Measurements from ENCODE around the gene IGSF21. TPM values are rescaled to one million over a fixed set of nuclear protein-coding genes. Genes with fewer than 3 reads are reported as not detected.

IGSF21 gene
- total and polyA plus RNA-seq, 5 donors from 2014 or later: not detected

DNA sequence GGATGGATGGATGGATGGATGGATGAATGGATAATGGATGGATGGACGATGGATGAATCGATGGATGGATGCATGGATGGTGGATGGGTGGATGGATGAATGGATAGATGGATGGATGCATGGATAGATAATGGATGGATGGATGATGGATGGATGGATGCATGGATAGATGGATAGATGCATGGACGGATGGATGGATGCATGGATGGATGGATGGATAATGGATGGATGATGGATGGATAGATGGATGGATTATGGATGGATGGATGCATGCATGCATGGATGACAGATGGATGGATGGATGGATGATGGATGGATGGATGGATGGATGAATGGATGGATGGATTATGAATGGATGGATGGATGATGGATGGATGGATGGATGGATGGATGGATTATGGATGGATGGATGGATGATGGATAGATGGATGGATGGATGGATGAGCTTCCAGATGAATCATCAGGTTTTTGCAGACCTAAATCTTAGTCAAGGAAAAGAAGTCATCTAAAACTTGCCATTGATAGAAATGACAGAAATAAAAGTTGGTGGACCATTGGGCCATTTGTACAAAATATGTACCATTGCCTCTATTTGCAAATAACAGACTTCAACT is 197.7 kb downstream of the IGSF21 start:
- H3K4me1 ChIP-seq (ENCODE audit: control insufficient read depth, insufficient read depth, low read length, poor library complexity, severe bottlenecking): no peaks in the 10 kb centered on the region
- no peaks in the 10 kb centered on the region for H3K4me1 Mint-ChIP-seq
- no peaks in the 10 kb centered on the region for H3K36me3 ChIP-seq (ENCODE audit: control insufficient read depth, insufficient read depth, low read length)
- H3K27me3 ChIP-seq (ENCODE audit: control insufficient read depth, insufficient read depth, low read length): no peaks in the 10 kb centered on the region
- no peak overlapping the region for H3K27ac ChIP-seq (ENCODE audit: insufficient read depth, low read length, poor library complexity, severe bottlenecking)
- DNase-seq (no peak), ATAC-seq (ENCODE audit: low read depth in 2 of 2) (no peak)
- no peaks in the 10 kb centered on the region for H3K36me3 Mint-ChIP-seq
- no peaks in the 10 kb centered on the region for H3K9me3 Mint-ChIP-seq
- no peak overlapping the region for H3K4me3 ChIP-seq (ENCODE audit: low read depth, low read length)
- no peaks in the 10 kb centered on the region for H3K9me3 ChIP-seq (ENCODE audit: control insufficient read depth in 2 of 2, low read length in 2 of 2)
- no peaks in the 10 kb centered on the region for H3K27me3 Mint-ChIP-seq
- no peak overlapping the region for H3K4me3 Mint-ChIP-seq
- H3K27ac Mint-ChIP-seq: no peak overlapping the region

DNA sequence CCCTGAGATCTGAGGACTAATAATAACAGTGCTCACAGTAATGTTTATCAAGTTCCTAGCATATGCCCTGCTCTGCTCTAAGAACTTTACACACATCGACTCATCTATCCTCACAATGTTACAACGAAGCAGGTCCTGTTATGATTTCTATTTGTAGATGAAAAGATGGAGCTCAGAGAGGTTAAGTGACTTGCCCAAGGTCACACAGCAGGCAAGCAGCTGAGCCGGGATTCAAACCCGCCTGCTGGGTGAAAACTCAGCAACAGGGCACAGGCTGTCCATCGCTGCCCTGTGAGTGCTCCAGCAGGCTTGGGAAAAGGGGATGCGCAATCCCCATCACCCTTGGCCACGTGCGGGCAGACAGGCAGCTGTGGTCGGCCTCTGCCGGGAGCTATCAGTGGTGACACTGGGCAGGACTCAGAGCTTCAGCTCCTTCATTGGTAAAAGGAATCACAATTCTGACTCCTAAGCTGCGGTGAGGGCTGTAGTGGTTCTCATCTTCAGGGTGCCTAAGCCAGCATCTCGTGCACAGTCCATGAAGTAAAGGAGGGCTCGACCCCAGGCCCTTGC is 199.8 kb downstream of the IGSF21 start:
- H3K4me1 Mint-ChIP-seq: no peaks in the 10 kb centered on the region
- H3K9me3 ChIP-seq (ENCODE audit: control insufficient read depth in 2 of 2, low read length in 2 of 2): no peaks in the 10 kb centered on the region
- H3K9me3 Mint-ChIP-seq: peaks cover 0 to 4% (median 0%) of the 10 kb centered on the region in 7 donors
- no peak overlapping the region for H3K4me3 ChIP-seq (ENCODE audit: low read depth, low read length)
- DNase-seq (no peak), ATAC-seq (ENCODE audit: low read depth in 2 of 2) (no peak)
- H3K27me3 ChIP-seq (ENCODE audit: control insufficient read depth, insufficient read depth, low read length): no peaks in the 10 kb centered on the region
- no peaks in the 10 kb centered on the region for H3K36me3 Mint-ChIP-seq
- no peak overlapping the region for H3K4me3 Mint-ChIP-seq
- no peaks in the 10 kb centered on the region for H3K27me3 Mint-ChIP-seq
- no peak overlapping the region for H3K27ac ChIP-seq (ENCODE audit: insufficient read depth, low read length, poor library complexity, severe bottlenecking)
- no peaks in the 10 kb centered on the region for H3K36me3 ChIP-seq (ENCODE audit: control insufficient read depth, insufficient read depth, low read length)
- no peaks in the 10 kb centered on the region for H3K4me1 ChIP-seq (ENCODE audit: control insufficient read depth, insufficient read depth, low read length, poor library complexity, severe bottlenecking)
- H3K27ac Mint-ChIP-seq: no peak overlapping the region

DNA sequence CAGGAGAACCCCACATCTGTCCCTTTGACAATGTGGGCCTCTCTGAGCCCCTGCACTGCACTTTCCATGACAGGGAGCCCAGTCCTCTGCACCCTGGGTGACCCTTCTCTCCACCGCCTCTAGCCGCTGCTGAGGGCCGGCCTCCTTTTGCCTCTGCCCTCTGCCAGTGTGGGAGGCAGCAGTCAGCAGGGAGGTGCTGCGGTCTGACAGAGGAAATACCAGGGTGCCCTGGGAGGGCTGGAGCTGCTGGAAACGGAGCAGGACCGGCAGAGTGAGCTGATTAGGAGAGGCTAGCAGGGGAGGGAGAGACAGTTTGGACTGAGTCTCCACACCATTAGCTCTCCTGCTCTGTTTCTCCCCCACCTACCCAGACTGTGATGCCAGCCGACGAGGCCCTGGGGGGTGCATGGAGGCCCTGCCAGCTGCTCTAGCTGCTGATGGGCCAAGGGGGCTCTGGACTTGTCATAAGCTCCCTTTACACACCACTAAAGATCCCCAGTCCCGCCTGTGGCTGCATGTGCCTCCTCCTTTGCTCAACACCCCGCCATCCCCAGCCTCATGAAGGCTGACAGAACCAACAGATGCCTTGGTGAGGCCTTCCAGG is 202.1 kb downstream of the IGSF21 start:
- no peak for ATAC-seq (ENCODE audit: low read depth in 2 of 2)

DNA sequence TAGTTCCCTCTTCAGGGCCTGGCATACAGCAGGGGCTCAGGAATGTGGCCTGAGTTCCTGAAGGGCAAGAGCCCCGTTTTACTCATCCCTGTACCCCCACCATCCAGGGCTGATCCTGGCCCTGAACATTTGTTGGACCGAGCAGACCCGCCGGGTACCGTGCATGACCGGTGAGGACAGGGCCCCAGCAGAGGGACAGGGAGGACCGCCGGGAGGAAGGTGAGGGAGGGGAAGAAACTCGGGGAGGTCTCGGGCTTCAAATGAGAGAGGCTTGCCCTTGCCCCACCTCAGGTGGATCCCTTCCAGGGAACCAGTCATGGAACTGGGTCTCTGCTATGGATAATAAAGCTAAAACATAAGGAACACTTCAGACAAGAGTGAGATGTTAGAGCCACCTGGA is 205.4 kb downstream of the IGSF21 start:
- H3K36me3 Mint-ChIP-seq: no peaks in the 10 kb centered on the region
- no peak overlapping the region for H3K27ac Mint-ChIP-seq
- ATAC-seq (ENCODE audit: low read depth in 2 of 2) (no peak), DNase-seq (no peak)
- no peaks in the 10 kb centered on the region for H3K27me3 ChIP-seq (ENCODE audit: control insufficient read depth, insufficient read depth, low read length)
- H3K9me3 ChIP-seq (ENCODE audit: control insufficient read depth in 2 of 2, low read length in 2 of 2): no peaks in the 10 kb centered on the region
- no peaks in the 10 kb centered on the region for H3K4me1 Mint-ChIP-seq
- peaks cover 0 to 4% (median 0%) of the 10 kb centered on the region in 7 donors for H3K9me3 Mint-ChIP-seq
- H3K4me1 ChIP-seq (ENCODE audit: control insufficient read depth, insufficient read depth, low read length, poor library complexity, severe bottlenecking): no peaks in the 10 kb centered on the region
- no peak overlapping the region for H3K4me3 ChIP-seq (ENCODE audit: low read depth, low read length)
- H3K36me3 ChIP-seq (ENCODE audit: control insufficient read depth, insufficient read depth, low read length): no peaks in the 10 kb centered on the region
- H3K4me3 Mint-ChIP-seq: no peak overlapping the region
- no peaks in the 10 kb centered on the region for H3K27me3 Mint-ChIP-seq
- no peak overlapping the region for H3K27ac ChIP-seq (ENCODE audit: insufficient read depth, low read length, poor library complexity, severe bottlenecking)

More for the DNA sequence above, 202.1 kb downstream of the IGSF21 start:
- Histone ChIP-seq H3K9me3 (ENCODE audit: control insufficient read depth in 2 of 2, low read length in 2 of 2) (no peaks in the 10 kb centered on the region), H3K36me3 (ENCODE audit: control insufficient read depth, insufficient read depth, low read length) (no peaks in the 10 kb centered on the region), H3K27me3 (ENCODE audit: control insufficient read depth, insufficient read depth, low read length) (no peaks in the 10 kb centered on the region), H3K4me3 (ENCODE audit: low read depth, low read length) (no peak overlapping the region), H3K27ac (ENCODE audit: insufficient read depth, low read length, poor library complexity, severe bottlenecking) (no peak overlapping the region), H3K4me1 (ENCODE audit: control insufficient read depth, insufficient read depth, low read length, poor library complexity, severe bottlenecking) (no peaks in the 10 kb centered on the region)
- H3K9me3 Mint-ChIP-seq: peaks cover 0 to 4% (median 0%) of the 10 kb centered on the region in 7 donors
- DNase-seq: no peak
- no peaks in the 10 kb centered on the region for H3K27me3 Mint-ChIP-seq
- H3K4me1 Mint-ChIP-seq: no peaks in the 10 kb centered on the region
- no peaks in the 10 kb centered on the region for H3K36me3 Mint-ChIP-seq
- no peak overlapping the region for H3K27ac Mint-ChIP-seq
- no peak overlapping the region for H3K4me3 Mint-ChIP-seq

DNA sequence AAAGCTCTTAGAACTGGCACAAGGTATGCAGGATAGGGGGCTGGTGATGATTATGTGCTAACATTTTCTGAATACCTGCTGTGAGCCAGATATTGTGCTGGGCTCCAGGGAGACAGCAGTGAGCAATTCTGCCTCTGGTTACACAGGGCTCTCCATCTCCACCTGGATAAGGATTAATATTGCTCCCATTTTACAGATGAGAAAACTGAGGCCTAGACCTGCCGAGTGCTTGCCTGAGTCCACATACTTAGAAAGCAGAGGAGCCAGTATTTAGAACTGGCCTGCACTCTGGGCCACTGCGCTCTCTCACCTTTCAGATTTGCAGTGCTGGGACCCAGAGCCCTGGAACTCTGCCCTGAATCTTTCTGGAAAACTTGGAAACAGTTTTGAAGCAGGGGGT is 205.9 kb downstream of the IGSF21 start:
- no peak for ATAC-seq (ENCODE audit: low read depth in 2 of 2)
- H3K4me1 Mint-ChIP-seq: no peaks in the 10 kb centered on the region
- Histone ChIP-seq H3K9me3 (ENCODE audit: control insufficient read depth in 2 of 2, low read length in 2 of 2) (no peaks in the 10 kb centered on the region), H3K4me1 (ENCODE audit: control insufficient read depth, insufficient read depth, low read length, poor library complexity, severe bottlenecking) (no peaks in the 10 kb centered on the region), H3K36me3 (ENCODE audit: control insufficient read depth, insufficient read depth, low read length) (no peaks in the 10 kb centered on the region), H3K27ac (ENCODE audit: insufficient read depth, low read length, poor library complexity, severe bottlenecking) (no peak overlapping the region), H3K4me3 (ENCODE audit: low read depth, low read length) (no peak overlapping the region), H3K27me3 (ENCODE audit: control insufficient read depth, insufficient read depth, low read length) (no peaks in the 10 kb centered on the region)
- DNase-seq: no peak
- no peak overlapping the region for H3K27ac Mint-ChIP-seq
- no peaks in the 10 kb centered on the region for H3K36me3 Mint-ChIP-seq
- no peaks in the 10 kb centered on the region for H3K27me3 Mint-ChIP-seq
- H3K9me3 Mint-ChIP-seq: peaks cover 0 to 4% (median 0%) of the 10 kb centered on the region in 7 donors
- no peak overlapping the region for H3K4me3 Mint-ChIP-seq

DNA sequence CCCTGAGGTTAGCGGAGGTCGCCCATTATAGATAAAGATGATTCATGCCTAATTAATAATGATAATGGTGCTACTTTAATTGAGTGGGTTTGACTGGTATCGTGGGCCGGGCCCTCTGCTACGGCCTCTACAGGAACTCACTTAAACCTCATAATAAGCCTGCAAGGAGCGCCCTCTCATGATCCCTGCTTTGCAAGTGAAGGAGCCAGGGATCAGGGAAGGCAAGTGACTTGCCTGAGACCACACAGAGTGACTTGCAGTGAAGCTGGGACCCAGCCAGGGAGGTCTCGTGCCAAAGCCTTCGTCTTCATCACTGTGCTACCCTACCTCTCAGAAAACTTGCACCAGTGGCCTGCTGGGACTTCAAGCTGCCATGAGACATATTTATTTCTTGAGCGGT is 206.8 kb downstream of the IGSF21 start:
- no peak for DNase-seq
- no peaks in the 10 kb centered on the region for H3K36me3 Mint-ChIP-seq
- no peaks in the 10 kb centered on the region for H3K4me1 Mint-ChIP-seq
- Histone ChIP-seq H3K4me3 (ENCODE audit: low read depth, low read length) (no peak overlapping the region), H3K36me3 (ENCODE audit: control insufficient read depth, insufficient read depth, low read length) (no peaks in the 10 kb centered on the region), H3K27ac (ENCODE audit: insufficient read depth, low read length, poor library complexity, severe bottlenecking) (no peak overlapping the region), H3K27me3 (ENCODE audit: control insufficient read depth, insufficient read depth, low read length) (no peaks in the 10 kb centered on the region), H3K9me3 (ENCODE audit: control insufficient read depth in 2 of 2, low read length in 2 of 2) (no peaks in the 10 kb centered on the region), H3K4me1 (ENCODE audit: control insufficient read depth, insufficient read depth, low read length, poor library complexity, severe bottlenecking) (no peaks in the 10 kb centered on the region)
- H3K27me3 Mint-ChIP-seq: no peaks in the 10 kb centered on the region
- H3K9me3 Mint-ChIP-seq: peaks cover 0 to 4% (median 0%) of the 10 kb centered on the region in 7 donors
- H3K27ac Mint-ChIP-seq: no peak overlapping the region
- no peak for ATAC-seq (ENCODE audit: low read depth in 2 of 2)
- H3K4me3 Mint-ChIP-seq: no peak overlapping the region

DNA sequence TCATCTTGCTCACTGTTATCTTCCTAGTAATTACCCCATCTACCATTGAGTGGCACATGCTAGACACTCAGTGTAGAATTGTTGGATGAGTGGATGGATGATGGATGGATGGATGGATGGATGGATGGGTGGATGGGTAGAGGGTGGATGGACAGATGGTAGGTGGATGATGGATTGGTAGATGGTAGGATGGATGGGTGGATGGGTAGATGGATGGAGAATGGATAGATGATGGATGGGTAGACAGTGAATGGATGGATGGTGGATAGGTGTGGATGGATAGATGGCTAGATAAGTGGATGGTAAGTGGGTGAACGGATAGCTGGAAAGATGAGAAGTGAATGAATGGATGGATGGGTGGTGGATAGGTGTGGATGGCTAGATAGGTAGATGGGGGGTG is 207.9 kb downstream of the IGSF21 start:
- H3K4me3 Mint-ChIP-seq: no peak overlapping the region
- H3K27me3 ChIP-seq (ENCODE audit: control insufficient read depth, insufficient read depth, low read length): no peaks in the 10 kb centered on the region
- no peak for ATAC-seq (ENCODE audit: low read depth in 2 of 2)

DNA sequence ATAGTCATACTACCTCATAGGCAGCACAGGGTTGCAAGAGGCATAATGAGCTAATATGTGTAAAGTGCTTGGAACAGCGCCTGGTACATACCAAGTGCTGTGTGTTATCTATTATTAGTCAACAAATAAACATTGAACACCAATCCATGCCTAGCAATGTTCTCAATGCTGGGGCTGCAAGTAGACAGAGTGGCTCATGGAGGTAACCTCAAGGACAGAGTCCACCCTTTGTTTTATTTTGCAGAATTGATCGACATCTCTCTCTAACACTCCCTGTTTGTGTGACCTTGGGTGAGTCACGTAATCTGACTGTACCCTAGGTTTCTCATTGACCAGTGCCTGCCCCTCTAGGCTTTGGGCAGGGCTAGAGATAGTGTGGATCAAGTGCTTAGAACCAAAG is 209.2 kb downstream of the IGSF21 start:
- H3K27ac ChIP-seq (ENCODE audit: insufficient read depth, low read length, poor library complexity, severe bottlenecking): no peak overlapping the region
- H3K4me3 ChIP-seq (ENCODE audit: low read depth, low read length): no peak overlapping the region
- Mint-ChIP-seq H3K4me3 (no peak overlapping the region), H3K9me3 (peaks cover 0 to 4% (median 0%) of the 10 kb centered on the region in 7 donors), H3K36me3 (no peaks in the 10 kb centered on the region), H3K27me3 (no peaks in the 10 kb centered on the region), H3K4me1 (no peaks in the 10 kb centered on the region), H3K27ac (no peak overlapping the region)
- ATAC-seq (ENCODE audit: low read depth in 2 of 2): no peak
- no peaks in the 10 kb centered on the region for H3K27me3 ChIP-seq (ENCODE audit: control insufficient read depth, insufficient read depth, low read length)
- no peak for DNase-seq
- H3K4me1 ChIP-seq (ENCODE audit: control insufficient read depth, insufficient read depth, low read length, poor library complexity, severe bottlenecking): no peaks in the 10 kb centered on the region
- H3K9me3 ChIP-seq (ENCODE audit: control insufficient read depth in 2 of 2, low read length in 2 of 2): no peaks in the 10 kb centered on the region
- H3K36me3 ChIP-seq (ENCODE audit: control insufficient read depth, insufficient read depth, low read length): no peaks in the 10 kb centered on the region

More for the DNA sequence above, 207.9 kb downstream of the IGSF21 start:
- no peak overlapping the region for H3K4me3 ChIP-seq (ENCODE audit: low read depth, low read length)
- Mint-ChIP-seq H3K27ac (no peak overlapping the region), H3K27me3 (no peaks in the 10 kb centered on the region), H3K9me3 (peaks cover 0 to 4% (median 0%) of the 10 kb centered on the region in 7 donors), H3K4me1 (no peaks in the 10 kb centered on the region), H3K36me3 (no peaks in the 10 kb centered on the region)
- DNase-seq: no peak
- no peak overlapping the region for H3K27ac ChIP-seq (ENCODE audit: insufficient read depth, low read length, poor library complexity, severe bottlenecking)
- H3K9me3 ChIP-seq (ENCODE audit: control insufficient read depth in 2 of 2, low read length in 2 of 2): no peaks in the 10 kb centered on the region
- H3K4me1 ChIP-seq (ENCODE audit: control insufficient read depth, insufficient read depth, low read length, poor library complexity, severe bottlenecking): no peaks in the 10 kb centered on the region
- no peaks in the 10 kb centered on the region for H3K36me3 ChIP-seq (ENCODE audit: control insufficient read depth, insufficient read depth, low read length)
